Liver (tissue), 9 donors: ENCODE data around the gene CYB561D2. TPM values are rescaled to one million over a fixed set of nuclear protein-coding genes. Genes with fewer than 3 reads are reported as not detected.
A peak's percentile ranks its signal among the peaks of the same experiment; 100 is the strongest.

Experiments
- DNase-seq: peaks from one replicate; pipeline ENCODE4 v3.0.0-alpha.2; 2017; ENCODE audit warnings: low spot score
- H3K27ac ChIP-seq, 2 donors: one replicate each; pipeline ENCODE4 v1.7.0; 2013; ENCODE audit warnings: inconsistent platforms in 2 of 2, low read length in 2 of 2, control low read depth in 1 of 2, low read depth in 1 of 2, mild to moderate bottlenecking in 1 of 2
- H3K27me3 ChIP-seq, 4 donors: one replicate each; pipeline versions ENCODE4 v1.6.1 to v1.7.0; 2013; ENCODE audit warnings: low read length in 3 of 4, inconsistent platforms in 1 of 4, mild to moderate bottlenecking in 1 of 4, moderate library complexity in 1 of 4; ENCODE audit not compliant: control insufficient read depth in 4 of 4, insufficient read depth in 4 of 4
- H3K36me3 ChIP-seq, 4 donors: one replicate each; pipeline versions ENCODE4 v1.6.1 to v1.7.0; 2013; ENCODE audit warnings: low read length in 3 of 4, mild to moderate bottlenecking in 3 of 4, low read depth in 1 of 4, moderate library complexity in 1 of 4; ENCODE audit not compliant: control insufficient read depth in 4 of 4, insufficient read depth in 3 of 4
- H3K4me1 ChIP-seq, 4 donors: one replicate each; pipeline versions ENCODE4 v1.6.1 to v1.7.0; 2013; ENCODE audit warnings: low read length in 3 of 4, mild to moderate bottlenecking in 3 of 4, moderate library complexity in 1 of 4; ENCODE audit not compliant: control insufficient read depth in 4 of 4, insufficient read depth in 4 of 4
- H3K4me3 ChIP-seq, 3 donors: one replicate each; pipeline versions ENCODE4 v1.6.1 to v1.7.0; 2013; ENCODE audit warnings: low read length in 3 of 3, control low read depth in 1 of 3, low read depth in 1 of 3, mild to moderate bottlenecking in 1 of 3
- H3K9ac ChIP-seq, 2 donors: one replicate each; pipeline ENCODE4 v1.7.0; 2013; ENCODE audit warnings: low read length in 2 of 2, mild to moderate bottlenecking in 2 of 2, moderate library complexity in 2 of 2, control low read depth in 1 of 2, low read depth in 1 of 2
- H3K9me3 ChIP-seq, 4 donors: one replicate each; pipeline versions ENCODE4 v1.6.1 to v1.7.0; 2013; ENCODE audit warnings: low read length in 3 of 4; ENCODE audit not compliant: control insufficient read depth in 4 of 4
- ATF3 ChIP-seq: IDR thresholded peaks from 2 replicates; pipeline ENCODE4 v1.6.1; 2016; ENCODE audit warnings: antibody characterized with exemption
- FOXA1 ChIP-seq: IDR thresholded peaks from 2 replicates; pipeline ENCODE4 v1.6.1; 2016; ENCODE audit warnings: antibody characterized with exemption
- FOXA2 ChIP-seq: IDR thresholded peaks from 2 replicates; pipeline ENCODE4 v1.6.1; 2016; ENCODE audit warnings: antibody characterized with exemption
- GABPA ChIP-seq, 2 donors: IDR thresholded peaks in 1 of 2; conservative IDR thresholded peaks in 1 of 2; 2 replicates each; pipeline ENCODE4 v1.6.1; 2016; ENCODE audit warnings: antibody characterized with exemption in 2 of 2, mild to moderate bottlenecking in 1 of 2, moderate library complexity in 1 of 2
- HNF4A ChIP-seq, 2 donors: conservative IDR thresholded peaks; 2 replicates each; pipeline ENCODE4 v1.6.1; 2016; ENCODE audit warnings: antibody characterized with exemption in 2 of 2, mild to moderate bottlenecking in 2 of 2
- HNF4G ChIP-seq: IDR thresholded peaks from 2 replicates; pipeline ENCODE4 v1.6.1; 2016; ENCODE audit warnings: antibody characterized with exemption
- NR2F2 ChIP-seq: IDR thresholded peaks from 2 replicates; pipeline ENCODE4 v1.6.1; 2016; ENCODE audit warnings: antibody characterized with exemption
- RAD21 ChIP-seq, 2 donors: IDR thresholded peaks; 2 replicates each; pipeline ENCODE4 v1.6.1; 2016; ENCODE audit warnings: antibody characterized with exemption in 2 of 2, mild to moderate bottlenecking in 2 of 2
- RXRA ChIP-seq, 2 donors: IDR thresholded peaks; 2 replicates each; pipeline ENCODE4 v1.6.1; 2017 to 2018; ENCODE audit warnings: antibody characterized with exemption in 2 of 2, mild to moderate bottlenecking in 1 of 2
- SP1 ChIP-seq: IDR thresholded peaks from 2 replicates; pipeline ENCODE4 v1.6.1; 2018; ENCODE audit warnings: antibody characterized with exemption, mild to moderate bottlenecking
- TAF1 ChIP-seq: conservative IDR thresholded peaks from 2 replicates; pipeline ENCODE4 v1.6.1; 2016; ENCODE audit warnings: antibody characterized with exemption, mild to moderate bottlenecking
- WGBS: extraction: QIAGEN DNeasy Blood & Tissue Kit; methylation state at CpG from one replicate; pipeline ENCODE4 v1.1.7; 2013; 5-methylcytosine and 5-hydroxymethylcytosine counted together
- polyA plus RNA-seq, 2 donors: library from polyadenylated mRNA; stranded (reverse) in 1 of 2; unstranded in 1 of 2; fragments of 200-250 nt in 1 of 2; fragments of >200 nt in 1 of 2; fragmentation: Nextera tagmentation in 1 of 2; extraction: Ambion mirVana in 1 of 2; gene quantifications; one replicate each; pipeline versions ENCODE4 v1.2.1 to v1.2.3, GENCODE V29; 2013 to 2015
- total RNA-seq, 2 donors: library from RNA; depleted of rRNA; stranded (reverse); fragments of >200 nt; gene quantifications; one replicate each; pipeline ENCODE4 v1.2.3, GENCODE V29; 2014
- TF ChIP-seq, protein P1 (sequence below): IDR thresholded peaks from 2 replicates; pipeline ENCODE4 v1.6.1; 2016; ENCODE audit warnings: antibody characterized with exemption
- TF ChIP-seq, protein P2 (sequence below): IDR thresholded peaks from 2 replicates; pipeline ENCODE4 v1.6.1; 2016; ENCODE audit warnings: antibody characterized with exemption
- TF ChIP-seq, protein P3 (sequence below): IDR thresholded peaks from 2 replicates; pipeline ENCODE4 v1.6.1; 2016; ENCODE audit warnings: antibody characterized with exemption, mild to moderate bottlenecking
- donor health status: healthy.
- donor health status: healthy.
- donor health status: healthy.
- donor health status: healthy.
- donor health status: healthy.

Gene CYB561D2
- total and polyA plus RNA-seq, 4 donors, result 12.3 to 28.2 (median 22.1) TPM

GRCh38 chr3:50322115-50322385 lies 28.6 kb upstream of the CYB561D2 start:
- 58% methylated on average over 14 of the region's 14 CpGs for WGBS
- Histone ChIP-seq H3K4me3 (peak overlapping the region in 2 of 3 donors; percentile 81 to 95), H3K27me3 (no peaks in the 10 kb centered on the region), H3K4me1 (peaks cover 15 to 76% (median 57%) of the 10 kb centered on the region in 4 donors), H3K27ac (peak overlapping the region; percentile 98 to 99), H3K9ac (peak overlapping the region; percentile 42 to 49), H3K9me3 (no peaks in the 10 kb centered on the region), H3K36me3 (peaks cover 0 to 10% (median 2%) of the 10 kb centered on the region in 4 donors)
- no peak for DNase-seq
- no peak for TF ChIP-seq TAF1
- TF ChIP-seq, protein P1, sequence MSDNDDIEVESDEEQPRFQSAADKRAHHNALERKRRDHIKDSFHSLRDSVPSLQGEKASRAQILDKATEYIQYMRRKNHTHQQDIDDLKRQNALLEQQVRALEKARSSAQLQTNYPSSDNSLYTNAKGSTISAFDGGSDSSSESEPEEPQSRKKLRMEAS, result no peak
- TF ChIP-seq, protein P2, sequence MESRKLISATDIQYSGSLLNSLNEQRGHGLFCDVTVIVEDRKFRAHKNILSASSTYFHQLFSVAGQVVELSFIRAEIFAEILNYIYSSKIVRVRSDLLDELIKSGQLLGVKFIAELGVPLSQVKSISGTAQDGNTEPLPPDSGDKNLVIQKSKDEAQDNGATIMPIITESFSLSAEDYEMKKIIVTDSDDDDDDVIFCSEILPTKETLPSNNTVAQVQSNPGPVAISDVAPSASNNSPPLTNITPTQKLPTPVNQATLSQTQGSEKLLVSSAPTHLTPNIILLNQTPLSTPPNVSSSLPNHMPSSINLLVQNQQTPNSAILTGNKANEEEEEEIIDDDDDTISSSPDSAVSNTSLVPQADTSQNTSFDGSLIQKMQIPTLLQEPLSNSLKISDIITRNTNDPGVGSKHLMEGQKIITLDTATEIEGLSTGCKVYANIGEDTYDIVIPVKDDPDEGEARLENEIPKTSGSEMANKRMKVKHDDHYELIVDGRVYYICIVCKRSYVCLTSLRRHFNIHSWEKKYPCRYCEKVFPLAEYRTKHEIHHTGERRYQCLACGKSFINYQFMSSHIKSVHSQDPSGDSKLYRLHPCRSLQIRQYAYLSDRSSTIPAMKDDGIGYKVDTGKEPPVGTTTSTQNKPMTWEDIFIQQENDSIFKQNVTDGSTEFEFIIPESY, result no peak
- no peak for TF ChIP-seq HNF4G
- TF ChIP-seq, protein P3, sequence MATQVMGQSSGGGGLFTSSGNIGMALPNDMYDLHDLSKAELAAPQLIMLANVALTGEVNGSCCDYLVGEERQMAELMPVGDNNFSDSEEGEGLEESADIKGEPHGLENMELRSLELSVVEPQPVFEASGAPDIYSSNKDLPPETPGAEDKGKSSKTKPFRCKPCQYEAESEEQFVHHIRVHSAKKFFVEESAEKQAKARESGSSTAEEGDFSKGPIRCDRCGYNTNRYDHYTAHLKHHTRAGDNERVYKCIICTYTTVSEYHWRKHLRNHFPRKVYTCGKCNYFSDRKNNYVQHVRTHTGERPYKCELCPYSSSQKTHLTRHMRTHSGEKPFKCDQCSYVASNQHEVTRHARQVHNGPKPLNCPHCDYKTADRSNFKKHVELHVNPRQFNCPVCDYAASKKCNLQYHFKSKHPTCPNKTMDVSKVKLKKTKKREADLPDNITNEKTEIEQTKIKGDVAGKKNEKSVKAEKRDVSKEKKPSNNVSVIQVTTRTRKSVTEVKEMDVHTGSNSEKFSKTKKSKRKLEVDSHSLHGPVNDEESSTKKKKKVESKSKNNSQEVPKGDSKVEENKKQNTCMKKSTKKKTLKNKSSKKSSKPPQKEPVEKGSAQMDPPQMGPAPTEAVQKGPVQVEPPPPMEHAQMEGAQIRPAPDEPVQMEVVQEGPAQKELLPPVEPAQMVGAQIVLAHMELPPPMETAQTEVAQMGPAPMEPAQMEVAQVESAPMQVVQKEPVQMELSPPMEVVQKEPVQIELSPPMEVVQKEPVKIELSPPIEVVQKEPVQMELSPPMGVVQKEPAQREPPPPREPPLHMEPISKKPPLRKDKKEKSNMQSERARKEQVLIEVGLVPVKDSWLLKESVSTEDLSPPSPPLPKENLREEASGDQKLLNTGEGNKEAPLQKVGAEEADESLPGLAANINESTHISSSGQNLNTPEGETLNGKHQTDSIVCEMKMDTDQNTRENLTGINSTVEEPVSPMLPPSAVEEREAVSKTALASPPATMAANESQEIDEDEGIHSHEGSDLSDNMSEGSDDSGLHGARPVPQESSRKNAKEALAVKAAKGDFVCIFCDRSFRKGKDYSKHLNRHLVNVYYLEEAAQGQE, result no peak
- no peak for TF ChIP-seq FOXA2
- TF ChIP-seq HNF4A (conservative IDR thresholded peaks at IDR 0.05), result no peak
- no peak for TF ChIP-seq RAD21 (IDR thresholded peaks at IDR 0.05)
- TF ChIP-seq SP1, result no peak
- TF ChIP-seq ATF3, result no peak
- TF ChIP-seq RXRA (IDR thresholded peaks at IDR 0.05), result no peak

- peak within 1 kb of the TSS; percentile 98 to 99 for H3K27ac ChIP-seq
- peaks cover 18 to 81% (median 61%) of the 10 kb centered on the region in 4 donors for H3K4me1 ChIP-seq
- no peak for DNase-seq
- WGBS, result 58% methylated on average over 31 of the region's 31 CpGs
- peak within 1 kb of the TSS; percentile 81 to 96 (median 95) for H3K4me3 ChIP-seq
- TF ChIP-seq FOXA1, result no peak
- peak; percentile 22 to 45 for TF ChIP-seq RXRA (IDR thresholded peaks at IDR 0.05)
- TF ChIP-seq HNF4A (conservative IDR thresholded peaks at IDR 0.05), result no peak
- peak; percentile 99 for TF ChIP-seq NR2F2
- TF ChIP-seq GABPA (IDR thresholded peaks at IDR 0.05 in 1 of 2, conservative IDR thresholded peaks at IDR 0.05 in 1 of 2), result no peak
- TF ChIP-seq RAD21 (IDR thresholded peaks at IDR 0.05), result no peak
- peak; percentile 38 for TF ChIP-seq SP1
- TF ChIP-seq, protein P2, result no peak
- no peaks in the 10 kb centered on the region for H3K27me3 ChIP-seq
- H3K36me3 ChIP-seq, result peaks cover 0 to 10% (median 2%) of the 10 kb centered on the region in 4 donors
- H3K9me3 ChIP-seq, result no peaks in the 10 kb centered on the region
- peak within 1 kb of the TSS; percentile 94 to 97 for H3K9ac ChIP-seq
Measured at GRCh38 chr3:50322386-50323091, 28.1 kb upstream of the CYB561D2 start, which contains the start of gene HYAL2. Gene HYAL2, minus strand, starts transcription at chr3:50322745. Its CDS starts 2,256 bp downstream, at chr3:50320489.
